ENCODE results near the gene CNR1. TPM values are rescaled to one million over a fixed set of nuclear protein-coding genes. Genes with fewer than 3 reads are reported as not detected.
A peak's percentile ranks its signal among the peaks of the same experiment; 100 is the strongest.
"Not testable (repeated sequence)": the region's sequence is repeated elsewhere in the genome, so short reads cannot be mapped to it uniquely, and the experiment has no call there.

CNR1 gene
- total RNA-seq, result 0.47 TPM
- long read RNA-seq, result 0 reads

GRCh38 chr6:88165844-88166492 is at the start of gene CNR1:
Gene CNR1 (minus strand): TSS chr6:88166347. CDS start chr6:88145274, 21,073 bp downstream.
- ATAC-seq, result peak; percentile 87
- intact Hi-C loops (cut with micrococcal nuclease), result no loop called here
- DNase-seq, result peak; percentile 55

- no peak for ATAC-seq
- intact Hi-C loops (cut with micrococcal nuclease), result no loop called here
- DNase-seq, result no peak
Measured at GRCh38 chr6:88211446-88211845, 45.3 kb upstream of the CNR1 start.

- intact Hi-C loops (cut with micrococcal nuclease), result no loop called here
- no peak for ATAC-seq
Measured at GRCh38 chr6:88209301-88209700, 43.2 kb upstream of the CNR1 start.

GRCh38 chr6:88208726-88209125 is 42.6 kb upstream of the CNR1 start:
- intact Hi-C loops (cut with micrococcal nuclease), result no loop called here
- no peak for DNase-seq
- no peak for ATAC-seq

More at GRCh38 chr6:88209301-88209700, 43.2 kb upstream of the CNR1 start:
- DNase-seq, result no peak

GRCh38 chr6:88201734-88202133 is 35.6 kb upstream of the CNR1 start:
- ATAC-seq; intact Hi-C loops (cut with micrococcal nuclease); DNase-seq: not testable (repeated sequence)

- DNase-seq (no peak), ATAC-seq (no peak)
- intact Hi-C loops (cut with micrococcal nuclease), result no loop called here
Measured at GRCh38 chr6:88184921-88185320, 18.8 kb upstream of the CNR1 start.

GRCh38 chr6:88183471-88183870 is 17.3 kb upstream of the CNR1 start:
- intact Hi-C loops (cut with micrococcal nuclease), result no loop called here
- ATAC-seq (no peak), DNase-seq (no peak)

GRCh38 chr6:88179692-88180091 is 13.5 kb upstream of the CNR1 start:
- intact Hi-C loops (cut with micrococcal nuclease), result no loop called here
- ATAC-seq, result no peak

GRCh38 chr6:88177961-88178464 is 11.9 kb upstream of the CNR1 start:
- no peak for ATAC-seq
- intact Hi-C loops (cut with micrococcal nuclease), result no loop called here
- DNase-seq, result no peak

More at GRCh38 chr6:88179692-88180091, 13.5 kb upstream of the CNR1 start:
- no peak for DNase-seq

- intact Hi-C loops (cut with micrococcal nuclease), result no loop called here
Measured at GRCh38 chr6:88174906-88175305, 8.8 kb upstream of the CNR1 start.

GRCh38 chr6:88171312-88171711 is 5.2 kb upstream of the CNR1 start:
- DNase-seq (no peak), ATAC-seq (no peak)
- intact Hi-C loops (cut with micrococcal nuclease), result no loop called here

More at GRCh38 chr6:88174906-88175305, 8.8 kb upstream of the CNR1 start:
- DNase-seq (no peak), ATAC-seq (no peak)

- DNase-seq (no peak), ATAC-seq (no peak)
- intact Hi-C loops (cut with micrococcal nuclease), result no loop called here
Measured at GRCh38 chr6:88168362-88168761, 2.2 kb upstream of the CNR1 start.

- DNase-seq, result peak; percentile 28
- ATAC-seq, result no peak
- intact Hi-C loops (cut with micrococcal nuclease), result no loop called here
Measured at GRCh38 chr6:88167352-88167937, 1.3 kb upstream of the CNR1 start.

- intact Hi-C loops (cut with micrococcal nuclease), result no loop called here
- ATAC-seq (peak; percentile 31), DNase-seq (peak; percentile 31)
Measured at GRCh38 chr6:88166493-88167351, 575 bp upstream of the CNR1 start.

- no peak for ATAC-seq
- intact Hi-C loops (cut with micrococcal nuclease), result no loop called here
Measured at GRCh38 chr6:88165087-88165843, 882 bp downstream of the CNR1 start.

GRCh38 chr6:88164061-88164460 is 2.1 kb downstream of the CNR1 start:
- DNase-seq (no peak), ATAC-seq (no peak)
- intact Hi-C loops (cut with micrococcal nuclease), result no loop called here

More at GRCh38 chr6:88165087-88165843, 882 bp downstream of the CNR1 start:
- DNase-seq, result no peak

GRCh38 chr6:88163616-88164015 is 2.5 kb downstream of the CNR1 start:
- ATAC-seq, result no peak
- intact Hi-C loops (cut with micrococcal nuclease), result no loop called here

GRCh38 chr6:88161940-88162339 is 4.2 kb downstream of the CNR1 start:
- intact Hi-C loops (cut with micrococcal nuclease), result no loop called here
- DNase-seq (no peak), ATAC-seq (no peak)

More at GRCh38 chr6:88163616-88164015, 2.5 kb downstream of the CNR1 start:
- no peak for DNase-seq

GRCh38 chr6:88157106-88157505 is 9.0 kb downstream of the CNR1 start:
- DNase-seq, result no peak
- intact Hi-C loops (cut with micrococcal nuclease), result no loop called here
- ATAC-seq, result no peak
